Mesothelial cell of epicardium (in vitro differentiated cells): ENCODE results near the gene USP46. TPM values are rescaled to one million over a fixed set of nuclear protein-coding genes. Genes with fewer than 3 reads are reported as not detected.

ENCODE experiments used
- DNase-seq, 2 experiments: peaks; one replicate each; pipeline ENCODE4 v3.0.0; 2021; ENCODE audit warnings: low spot score in 2 of 2; ENCODE audit not compliant: unreplicated experiment in 2 of 2
- H3K27ac Mint-ChIP-seq: 2 replicates; pipeline ENCODE4 v1.8.0; 2021; ENCODE audit warnings: mixed read lengths
- H3K27me3 Mint-ChIP-seq: 2 replicates; pipeline ENCODE4 v1.8.0; 2021; ENCODE audit warnings: low read depth, mixed read lengths
- H3K36me3 Mint-ChIP-seq: 2 replicates; pipeline ENCODE4 v1.8.0; 2021; ENCODE audit warnings: mixed read lengths
- H3K4me1 Mint-ChIP-seq: 2 replicates; pipeline ENCODE4 v1.8.0; 2021; ENCODE audit warnings: mixed read lengths
- H3K4me3 Mint-ChIP-seq: 2 replicates; pipeline ENCODE4 v1.8.0; 2021; ENCODE audit warnings: mild to moderate bottlenecking, moderate library complexity, mixed read lengths
- H3K9me3 Mint-ChIP-seq: 2 replicates; pipeline ENCODE4 v1.8.0; 2021; ENCODE audit warnings: mixed read lengths
- total RNA-seq: library from RNA; stranded (reverse); gene quantifications from 3 replicates; pipeline ENCODE4 v1.2.1, GENCODE V29; 2021
- TF ChIP-seq, protein P1 (sequence below): fragments of 200-600 bp; sonication (generic); IDR thresholded peaks from one replicate; pipeline ENCODE4 v1.5.0; 2021; ENCODE audit warnings: antibody characterized with exemption; ENCODE audit not compliant: unreplicated experiment

The USP46 gene
- total RNA-seq, 1 donor from 2014 or later = 39.2 TPM

DNA sequence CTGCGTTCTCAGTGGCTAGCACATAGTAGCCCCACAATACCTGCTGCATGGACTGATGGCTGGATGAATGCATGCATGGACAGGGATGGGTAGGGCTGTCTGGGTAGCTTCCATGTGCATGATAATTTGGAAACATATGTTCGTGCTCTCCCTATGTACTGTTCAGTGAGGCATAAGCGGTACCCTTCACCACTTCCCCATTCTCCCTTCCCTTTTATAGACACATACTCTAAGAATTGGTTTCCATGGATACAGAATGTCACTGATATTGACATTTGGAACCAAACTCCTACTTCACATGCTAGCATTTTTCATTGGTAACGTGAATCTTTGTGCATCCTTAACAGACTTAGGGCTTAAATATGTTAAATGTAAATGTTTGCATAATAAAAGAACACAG is 20.4 kb downstream of the USP46 start:
- DNase-seq = no peak
- Mint-ChIP-seq H3K4me1 (peaks cover 45% of the 10 kb centered on the region), H3K9me3 (no peaks in the 10 kb centered on the region), H3K27me3 (no peaks in the 10 kb centered on the region), H3K36me3 (peaks cover 6% of the 10 kb centered on the region), H3K4me3 (no peak overlapping the region), H3K27ac (no peak overlapping the region)
- TF ChIP-seq, protein P1, sequence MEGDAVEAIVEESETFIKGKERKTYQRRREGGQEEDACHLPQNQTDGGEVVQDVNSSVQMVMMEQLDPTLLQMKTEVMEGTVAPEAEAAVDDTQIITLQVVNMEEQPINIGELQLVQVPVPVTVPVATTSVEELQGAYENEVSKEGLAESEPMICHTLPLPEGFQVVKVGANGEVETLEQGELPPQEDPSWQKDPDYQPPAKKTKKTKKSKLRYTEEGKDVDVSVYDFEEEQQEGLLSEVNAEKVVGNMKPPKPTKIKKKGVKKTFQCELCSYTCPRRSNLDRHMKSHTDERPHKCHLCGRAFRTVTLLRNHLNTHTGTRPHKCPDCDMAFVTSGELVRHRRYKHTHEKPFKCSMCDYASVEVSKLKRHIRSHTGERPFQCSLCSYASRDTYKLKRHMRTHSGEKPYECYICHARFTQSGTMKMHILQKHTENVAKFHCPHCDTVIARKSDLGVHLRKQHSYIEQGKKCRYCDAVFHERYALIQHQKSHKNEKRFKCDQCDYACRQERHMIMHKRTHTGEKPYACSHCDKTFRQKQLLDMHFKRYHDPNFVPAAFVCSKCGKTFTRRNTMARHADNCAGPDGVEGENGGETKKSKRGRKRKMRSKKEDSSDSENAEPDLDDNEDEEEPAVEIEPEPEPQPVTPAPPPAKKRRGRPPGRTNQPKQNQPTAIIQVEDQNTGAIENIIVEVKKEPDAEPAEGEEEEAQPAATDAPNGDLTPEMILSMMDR = no peak

GRCh38 chr4:52637116-52637515 is 22.0 kb downstream of the USP46 start:
- Mint-ChIP-seq H3K27ac (peak overlapping the region; percentile 13), H3K4me1 (peaks cover 35% of the 10 kb centered on the region), H3K27me3 (no peaks in the 10 kb centered on the region), H3K36me3 (peaks cover 6% of the 10 kb centered on the region), H3K4me3 (no peak overlapping the region), H3K9me3 (no peaks in the 10 kb centered on the region)
- TF ChIP-seq, protein P1 = no peak
- no peak for DNase-seq

DNA sequence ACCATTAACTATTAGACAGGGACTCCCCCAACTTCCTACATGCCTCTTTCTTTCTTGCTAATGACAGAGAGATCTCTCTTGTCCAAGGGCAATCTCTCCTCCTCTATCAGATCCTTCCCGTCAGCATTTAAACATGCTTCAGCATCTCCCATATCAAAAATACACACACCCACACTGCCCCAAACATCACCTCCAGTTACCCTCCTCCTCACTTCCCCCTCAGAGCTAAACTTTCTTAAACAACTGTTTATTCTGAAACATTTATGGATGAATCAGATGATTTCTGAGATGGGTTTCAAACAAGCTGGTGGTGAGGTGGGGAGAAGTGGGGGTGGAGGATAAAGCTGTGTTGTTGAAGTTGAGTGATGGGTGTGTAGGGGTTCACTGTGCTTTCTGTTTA is 23.5 kb downstream of the USP46 start:
- Mint-ChIP-seq H3K9me3 (no peaks in the 10 kb centered on the region), H3K27ac (no peak overlapping the region), H3K4me1 (peaks cover 20% of the 10 kb centered on the region)

DNA sequence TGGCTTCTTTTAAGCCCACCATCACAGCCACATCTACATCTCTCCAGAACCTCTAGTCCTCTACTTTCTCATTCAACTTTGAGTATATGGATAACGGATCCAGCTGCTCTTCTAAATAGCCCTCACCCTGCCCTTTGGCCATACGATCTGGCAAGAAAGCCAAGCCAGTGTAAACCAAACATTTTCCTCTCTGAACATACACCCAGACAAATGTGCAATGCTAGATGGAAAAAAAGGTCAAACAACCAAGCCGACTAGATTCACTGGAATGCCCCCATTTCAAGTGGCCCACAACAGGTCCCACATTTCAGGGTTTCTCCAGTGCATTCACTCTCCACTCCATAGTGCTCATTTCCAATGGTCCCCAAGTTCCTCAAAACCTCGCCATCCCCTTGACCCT is 24.0 kb downstream of the USP46 start:
- DNase-seq = no peak
- Mint-ChIP-seq H3K4me1 (peaks cover 19% of the 10 kb centered on the region), H3K4me3 (no peak overlapping the region), H3K27me3 (no peaks in the 10 kb centered on the region), H3K36me3 (peaks cover 6% of the 10 kb centered on the region), H3K27ac (no peak overlapping the region), H3K9me3 (no peaks in the 10 kb centered on the region)
- TF ChIP-seq, protein P1 = no peak

More for the DNA sequence above, 23.5 kb downstream of the USP46 start:
- Mint-ChIP-seq H3K4me3 (no peak overlapping the region), H3K36me3 (peaks cover 6% of the 10 kb centered on the region), H3K27me3 (no peaks in the 10 kb centered on the region)
- no peak for DNase-seq
- TF ChIP-seq, protein P1 = no peak

DNA sequence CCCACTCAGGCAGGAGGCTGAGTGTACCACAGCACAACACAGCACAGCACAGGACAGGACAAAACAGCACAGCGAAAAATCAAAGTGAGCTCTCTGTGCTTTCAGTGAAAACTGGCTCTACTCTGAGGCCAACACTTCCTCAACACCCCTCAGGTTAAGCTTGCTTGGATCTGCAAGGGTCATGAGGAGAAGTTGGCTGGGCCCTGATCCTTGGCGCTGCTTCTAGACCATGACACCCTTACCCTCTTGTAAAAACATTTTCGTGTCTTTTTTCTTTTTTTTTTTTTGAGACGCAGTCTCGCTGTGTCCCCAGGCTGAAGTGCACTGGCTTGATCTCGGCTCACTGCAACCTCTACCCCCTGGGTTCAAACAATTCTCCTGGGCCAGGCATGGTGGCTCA is 25.3 kb downstream of the USP46 start:
- TF ChIP-seq, protein P1 = no peak
- Mint-ChIP-seq H3K4me1 (peaks cover 18% of the 10 kb centered on the region), H3K9me3 (no peaks in the 10 kb centered on the region), H3K27me3 (no peaks in the 10 kb centered on the region), H3K36me3 (peaks cover 6% of the 10 kb centered on the region), H3K4me3 (no peak overlapping the region), H3K27ac (no peak overlapping the region)
- no peak for DNase-seq

GRCh38 chr4:52628974-52629373 is 30.1 kb downstream of the USP46 start:
- H3K27ac Mint-ChIP-seq = no peak overlapping the region
- DNase-seq = no peak
- H3K27me3 Mint-ChIP-seq = no peaks in the 10 kb centered on the region
- TF ChIP-seq, protein P1 = no peak
- peaks cover 26% of the 10 kb centered on the region for H3K36me3 Mint-ChIP-seq
- H3K9me3 Mint-ChIP-seq = no peaks in the 10 kb centered on the region
- H3K4me3 Mint-ChIP-seq = no peak overlapping the region
- H3K4me1 Mint-ChIP-seq = peaks cover 5% of the 10 kb centered on the region
